A549 (cell line): ENCODE measurements around the gene FBXW10. TPM values are rescaled to one million over a fixed set of nuclear protein-coding genes. Genes with fewer than 3 reads are reported as not detected.
"Not testable (repeated sequence)": the region's sequence is repeated elsewhere in the genome, so short reads cannot be mapped to it uniquely, and the experiment has no call there.

Experiments used
- ATAC-seq, 2 experiments: fragments of 200-7000 bp in 1 of 2; fragments of >200 bp in 1 of 2; cut with Nextera tagmentation in 1 of 2; cut with Tn5 transposase in 1 of 2; 3 replicates each; pipeline versions ENCODE4 v1.8.0 to v1.9.1; 2018 to 2020; ENCODE audit warnings: mild to moderate bottlenecking in 1 of 2, moderate library complexity in 1 of 2
- CTCF ChIA-PET: fragments of 300-600 bp; sonication (Branson Sonifier 250); formaldehyde crosslinking; extraction: SDS; loops from one replicate; lab custom pipeline; 2021; ENCODE audit warnings: antibody characterized with exemption, inconsistent platforms; lab: Yijun Ruan, JAX
- POLR2A ChIA-PET: fragments of 350-600 bp; formaldehyde crosslinking; extraction: SDS; loops from one replicate; lab custom pipeline; 2021; ENCODE audit warnings: antibody characterized with exemption, inconsistent platforms; lab: Yijun Ruan, JAX
- DNase-seq, 2 experiments: peaks; one replicate each; pipeline versions ENCODE4 v3.0.0 to v3.0.0-alpha.2; 2011 to 2016; ENCODE audit warnings: low read depth in 1 of 2, low spot score in 1 of 2
- FAIRE-seq: peaks from 2 replicates; lab custom pipeline; 2011; peaks lifted over from hg19 to GRCh38; lab: Jason Lieb, UNC
- H3K27ac ChIP-seq, 2 experiments: fragments of >200 bp; sonication (Bioruptor Twin); formaldehyde crosslinking; 3 replicates each; pipeline ENCODE4 v1.5.1; 2016 to 2017
- H3K4me1 ChIP-seq: fragments of >200 bp; sonication (Bioruptor Twin); formaldehyde crosslinking; 3 replicates; pipeline ENCODE4 v1.6.1; 2016
- H3K4me2 ChIP-seq: fragments of >200 bp; sonication (Bioruptor Twin); formaldehyde crosslinking; 3 replicates; pipeline ENCODE4 v1.6.1; 2016
- H3K4me3 ChIP-seq: fragments of >200 bp; sonication (Bioruptor Twin); formaldehyde crosslinking; 3 replicates; pipeline ENCODE4 v1.5.1; 2016
- H3K9me3 ChIP-seq: fragments of >200 bp; sonication (Bioruptor Twin); formaldehyde crosslinking; 3 replicates; pipeline ENCODE4 v1.6.1; 2016
- ATOH8 ChIP-seq: fragments of 250-450 bp; sonication (Bioruptor Pico); IDR thresholded peaks from 2 replicates; pipeline ENCODE4 v1.5.0; 2020; ENCODE audit warnings: low read depth, mild to moderate bottlenecking, moderate library complexity
- CEBPB ChIP-seq, 2 experiments: fragments of >200 bp in 1 of 2; sonication (Bioruptor Twin) in 1 of 2; formaldehyde crosslinking in 1 of 2; IDR thresholded peaks; 2 replicates each; pipeline ENCODE4 v1.6.1; 2012 to 2016
- FOSB ChIP-seq: fragments of 250-450 bp; sonication (Bioruptor Pico); IDR thresholded peaks from 2 replicates; pipeline ENCODE4 v1.5.0; 2020; ENCODE audit warnings: mild to moderate bottlenecking, moderate library complexity
- FOSL2 ChIP-seq, 2 experiments: fragments of 450-650 bp in 1 of 2; fragments of >200 bp in 1 of 2; sonication (Bioruptor Twin) in 1 of 2; formaldehyde crosslinking; IDR thresholded peaks; 2 replicates each; pipeline versions ENCODE4 v1.5.0 to v1.6.1; 2016 to 2020; ENCODE audit warnings: mild to moderate bottlenecking in 1 of 2, moderate library complexity in 1 of 2
- HMGXB4 ChIP-seq: fragments of 250-450 bp; sonication (Bioruptor Pico); IDR thresholded peaks from 2 replicates; pipeline ENCODE4 v1.5.0; 2021; ENCODE audit warnings: mild to moderate bottlenecking, moderate library complexity, borderline replicate concordance
- HOXA7 ChIP-seq: fragments of 250-450 bp; sonication (Bioruptor Pico); IDR thresholded peaks from 2 replicates; pipeline ENCODE4 v1.5.0; 2020; ENCODE audit warnings: mild to moderate bottlenecking, moderate library complexity
- JUN ChIP-seq, 2 experiments: fragments of >200 bp; sonication (Bioruptor Twin); formaldehyde crosslinking; IDR thresholded peaks; 2 replicates in 1 of 2; 3 replicates in 1 of 2; pipeline ENCODE4 v1.6.1; 2016 to 2017
- MAFK ChIP-seq: fragments of 450-650 bp; IDR thresholded peaks from 2 replicates; pipeline ENCODE4 v1.6.1; 2014; ENCODE audit not compliant: partially characterized antibody
- RARB ChIP-seq: fragments of 250-450 bp; sonication (Bioruptor Pico); IDR thresholded peaks from 2 replicates; pipeline ENCODE4 v1.8.0; 2021; ENCODE audit warnings: mild to moderate bottlenecking, moderate library complexity
- TFCP2L1 ChIP-seq: fragments of 250-450 bp; sonication (Bioruptor Pico); IDR thresholded peaks from 2 replicates; pipeline ENCODE4 v1.5.0; 2021; ENCODE audit warnings: mild to moderate bottlenecking
- TP53 ChIP-seq: fragments of 250-450 bp; sonication (Bioruptor Pico); IDR thresholded peaks from 2 replicates; pipeline ENCODE4 v1.5.0; 2021; ENCODE audit warnings: mild to moderate bottlenecking, moderate library complexity
- ZNF302 ChIP-seq: fragments of 250-450 bp; sonication (Bioruptor Pico); IDR thresholded peaks from 2 replicates; pipeline ENCODE4 v1.9.0; 2021; ENCODE audit warnings: inconsistent platforms, mild to moderate bottlenecking, moderate library complexity
- ZSCAN20 ChIP-seq: fragments of 250-450 bp; sonication (Bioruptor Pico); IDR thresholded peaks from 2 replicates; pipeline ENCODE4 v1.8.0; 2022; ENCODE audit warnings: mild to moderate bottlenecking, moderate library complexity
- WGBS: methylation state at CpG from one replicate; pipeline ENCODE4 v1.1.6; 2017; ENCODE audit errors: missing lambda C conversion rate; 5-methylcytosine and 5-hydroxymethylcytosine counted together
- polyA plus RNA-seq, 4 experiments: library from polyadenylated mRNA; depleted of rRNA in 3 of 4; stranded (reverse); fragments of >200 nt; fragmentation: RNase III in 1 of 4; extraction: RNeasy Plus Mini Kit Qiagen cat#74134 plus additional on column Dnase treatment in 1 of 4; gene quantifications; 2 replicates in 3 of 4; 3 replicates in 1 of 4; pipeline ENCODE4 v1.2.3, GENCODE V29; 2011 to 2017

Gene FBXW10
- polyA plus RNA-seq, 2 of the 4 experiments (the other 2 are of a cell fraction), result 3.4 to 3.8 TPM

DNA sequence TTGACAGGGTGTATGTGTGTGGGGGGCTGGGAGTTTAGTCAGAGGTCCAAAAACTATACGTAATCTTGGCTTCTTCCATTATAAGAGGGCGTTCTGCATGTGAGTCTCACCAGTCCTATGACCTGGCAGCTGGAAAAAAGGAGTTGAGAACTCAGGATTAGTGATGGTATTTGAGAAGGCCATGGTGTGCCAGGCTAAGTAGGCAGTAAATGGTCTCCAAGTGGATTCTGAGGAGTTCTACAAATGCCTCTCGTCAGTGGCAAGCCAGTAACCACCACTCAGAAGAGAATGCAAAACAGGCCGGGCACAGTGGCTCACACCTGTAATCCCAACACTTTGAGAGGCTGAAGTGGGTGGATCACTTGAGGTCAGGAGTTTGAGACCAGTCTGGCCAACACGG lies 21.2 kb upstream of the FBXW10 start:
- H3K4me2 ChIP-seq, result peak overlapping the region; percentile 77
- CTCF ChIA-PET, H3K9me3 ChIP-seq, ATAC-seq, POLR2A ChIA-PET: not testable (repeated sequence)
- H3K27ac ChIP-seq, result peak overlapping the region; percentile 95 to 98
- TF ChIP-seq HOXA7 (CRISPR knock-in tag) (peak; percentile 87), RARB (CRISPR knock-in tag) (0 out of 2 replicates have a peak, but pooled peaks have one; percentile 47)
- DNase-seq (peak in 1 of 2 experiments; percentile 31), FAIRE-seq (peak; percentile 67)
- peaks cover 78% of the 10 kb centered on the region for H3K4me1 ChIP-seq
- 0% methylated on average over 4 of the region's 5 CpGs for WGBS
- peak overlapping the region; percentile 73 for H3K4me3 ChIP-seq

GRCh38 chr17:18723509-18723908 lies 20.3 kb upstream of the FBXW10 start:
- FAIRE-seq (peak; percentile 43), DNase-seq (peak in 1 of 2 experiments; percentile 34)
- 11% methylated on average over 1 of the region's 1 CpG for WGBS
- CTCF ChIA-PET; H3K9me3 ChIP-seq; ATAC-seq; POLR2A ChIA-PET; TF ChIP-seq FOSL2 (IDR thresholded peaks at IDR 0.05): not testable (repeated sequence)
- Histone ChIP-seq H3K4me2 (peak overlapping the region; percentile 77), H3K27ac (peak overlapping the region; percentile 95 to 98), H3K4me3 (peak overlapping the region; percentile 73), H3K4me1 (peaks cover 71% of the 10 kb centered on the region)
- 0 out of 2 replicates have a peak, but pooled peaks have one; percentile 39 for TF ChIP-seq HMGXB4 (CRISPR knock-in tag)
- 0 out of 2 replicates have a peak, but pooled peaks have one; percentile 29 for TF ChIP-seq ZSCAN20 (CRISPR knock-in tag)
- TF ChIP-seq TP53, result peak; percentile 19; the same call in 1 of the 2 replicates
- peak; percentile 73 for TF ChIP-seq MAFK
- peak; percentile 81; the same call in 1 of the 2 replicates for TF ChIP-seq FOSB (CRISPR knock-in tag)
- TF ChIP-seq ATOH8 (CRISPR knock-in tag), result peak; percentile 58; the same call in 1 of the 2 replicates
- peak; percentile 89 for TF ChIP-seq HOXA7 (CRISPR knock-in tag)
- peak; percentile 21; the same call in 1 of the 2 replicates for TF ChIP-seq FOSL2 (CRISPR knock-in tag; IDR thresholded peaks at IDR 0.05)
- TF ChIP-seq JUN (IDR thresholded peaks at IDR 0.05), result peak; percentile 22 to 24; a peak in 1 of 5 replicates
- TF ChIP-seq TFCP2L1 (CRISPR knock-in tag), result peak; percentile 87; the same call in 1 of the 2 replicates
- TF ChIP-seq ZNF302, result peak; percentile 59; the same call in 1 of the 2 replicates
- peak; percentile 87 for TF ChIP-seq RARB (CRISPR knock-in tag)

DNA sequence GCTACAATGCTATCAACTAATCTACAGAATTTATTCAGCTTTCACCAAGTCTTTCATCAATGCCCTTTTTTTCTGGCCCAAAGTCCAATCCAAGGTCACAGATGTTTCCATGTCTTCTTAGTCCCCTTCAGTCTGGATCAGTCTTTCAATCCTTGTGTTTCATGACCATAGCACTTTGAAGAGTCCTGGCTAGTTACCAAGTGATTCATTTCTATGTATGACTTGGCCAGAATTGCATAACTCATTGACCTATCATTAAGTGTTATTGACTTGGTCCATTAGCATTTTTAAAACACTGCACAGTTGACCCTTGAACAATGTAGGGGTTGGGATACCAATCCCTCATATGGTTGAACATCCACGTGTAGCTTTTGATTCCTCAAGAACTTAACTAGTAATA lies 11.4 kb upstream of the FBXW10 start:
- H3K4me3 ChIP-seq, POLR2A ChIA-PET, H3K27ac ChIP-seq, DNase-seq, CTCF ChIA-PET, H3K9me3 ChIP-seq: not testable (repeated sequence)
- peak in 1 of 2 experiments; percentile 15; a peak in 2 of 6 replicates for ATAC-seq
- peak; percentile 99 for FAIRE-seq
- peak in 1 of 2 experiments; percentile 11; a peak in 1 of 4 replicates for TF ChIP-seq CEBPB (IDR thresholded peaks at IDR 0.05)
- 58% methylated on average over 1 of the region's 1 CpG for WGBS
- H3K4me2 ChIP-seq, result peak overlapping the region; percentile 34
- H3K4me1 ChIP-seq, result peaks cover 30% of the 10 kb centered on the region

DNA sequence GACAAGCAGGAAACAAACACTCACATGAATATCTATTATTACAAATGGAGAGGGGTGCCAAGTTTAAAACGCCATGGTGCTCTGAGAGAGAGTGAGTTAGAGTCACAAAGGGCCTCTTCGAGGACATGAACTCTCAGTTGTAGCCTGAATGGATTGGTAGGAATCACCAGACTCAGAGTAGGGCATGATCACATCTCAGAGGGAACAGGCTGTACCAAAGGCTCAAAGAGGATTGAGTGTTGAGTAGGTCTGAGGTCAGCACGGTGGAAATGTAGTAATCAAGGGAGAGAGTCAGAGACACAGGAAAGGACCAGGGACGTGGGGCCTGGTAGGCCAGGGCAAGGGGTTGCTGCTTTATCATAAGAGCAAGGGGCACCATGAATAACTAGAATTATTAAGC lies 10.5 kb upstream of the FBXW10 start:
- Histone ChIP-seq H3K4me1 (peaks cover 29% of the 10 kb centered on the region), H3K27ac (peak overlapping the region; percentile 35 to 72; a peak in 4 of 6 replicates)
- peak; percentile 61 for FAIRE-seq
- H3K9me3 ChIP-seq, H3K4me3 ChIP-seq, H3K4me2 ChIP-seq, POLR2A ChIA-PET, ATAC-seq, CTCF ChIA-PET, DNase-seq: not testable (repeated sequence)
- WGBS, result 83% methylated on average over 4 of the region's 4 CpGs
